CD4-positive, alpha-beta memory T cell (primary cell): ENCODE results near the gene SNTG2. TPM values are rescaled to one million over a fixed set of nuclear protein-coding genes. Genes with fewer than 3 reads are reported as not detected.

Experiments used
- CTCF ChIA-PET: fragments of 350-600 bp; sonication (Branson Sonifier 250); formaldehyde crosslinking; loops from one replicate; lab custom pipeline; 2021; ENCODE audit warnings: inconsistent platforms; ENCODE audit not compliant: partially characterized antibody; lab: Charles Lee
- POLR2A ChIA-PET: fragments of 350-600 bp; sonication (Branson Sonifier 250); formaldehyde crosslinking; loops from one replicate; lab custom pipeline; 2021; ENCODE audit not compliant: partially characterized antibody; lab: Charles Lee
- DNase-seq, 5 donors: peaks; one replicate each; pipeline versions ENCODE4 v3.0.0 to v3.0.0-alpha.2; 2020 to 2022; ENCODE audit warnings: mixed read lengths in 1 of 5
- H3K27ac ChIP-seq: one replicate; pipeline ENCODE4 v1.7.0; 2013; ENCODE audit warnings: low read depth, low read length
- H3K27me3 ChIP-seq: 2 replicates; pipeline ENCODE4 v1.7.0; 2013; ENCODE audit warnings: mild to moderate bottlenecking, low read length, moderate library complexity; ENCODE audit not compliant: insufficient read depth
- H3K36me3 ChIP-seq: 2 replicates; pipeline ENCODE4 v1.7.0; 2013; ENCODE audit warnings: mild to moderate bottlenecking, low read length, moderate library complexity; ENCODE audit not compliant: insufficient read depth
- H3K4me1 ChIP-seq: 2 replicates; pipeline ENCODE4 v1.7.0; 2013; ENCODE audit warnings: mild to moderate bottlenecking, low read length, moderate library complexity; ENCODE audit not compliant: insufficient read depth
- H3K4me3 ChIP-seq, 2 donors: one replicate each; pipeline ENCODE4 v1.7.0; 2013; ENCODE audit warnings: low read length in 2 of 2, mild to moderate bottlenecking in 1 of 2
- H3K9me3 ChIP-seq, 2 donors: one replicate each; pipeline ENCODE4 v1.7.0; 2013; ENCODE audit warnings: low read length in 2 of 2, control low read depth in 1 of 2; ENCODE audit not compliant: control insufficient read depth in 1 of 2
- H3K27ac Mint-ChIP-seq, 7 donors: one replicate each; pipeline ENCODE4 v1.8.0; 2020 to 2021; ENCODE audit warnings: mixed read lengths in 7 of 7, mild to moderate bottlenecking in 6 of 7, inconsistent platforms in 3 of 7, moderate library complexity in 3 of 7
- H3K27me3 Mint-ChIP-seq, 2 donors: one replicate each; pipeline ENCODE4 v1.8.0; 2020 to 2021; ENCODE audit warnings: mixed read lengths in 2 of 2
- H3K36me3 Mint-ChIP-seq, 2 donors: one replicate each; pipeline ENCODE4 v1.8.0; 2020 to 2021; ENCODE audit warnings: mixed read lengths in 2 of 2, inconsistent platforms in 1 of 2, mild to moderate bottlenecking in 1 of 2
- H3K4me1 Mint-ChIP-seq, 4 donors: one replicate each; pipeline ENCODE4 v1.8.0; 2020 to 2021; ENCODE audit warnings: mixed read lengths in 4 of 4, mild to moderate bottlenecking in 1 of 4
- H3K4me3 Mint-ChIP-seq, 8 donors: one replicate each; pipeline ENCODE4 v1.8.0; 2020 to 2021; ENCODE audit warnings: mixed read lengths in 8 of 8, mild to moderate bottlenecking in 7 of 8, moderate library complexity in 6 of 8, inconsistent platforms in 3 of 8
- H3K9me3 Mint-ChIP-seq, 8 donors: one replicate each; pipeline ENCODE4 v1.8.0; 2020 to 2021; ENCODE audit warnings: mixed read lengths in 8 of 8, mild to moderate bottlenecking in 5 of 8, inconsistent platforms in 3 of 8, moderate library complexity in 1 of 8
- intact Hi-C: fragments of 100-400 bp; cut with micrococcal nuclease; formaldehyde crosslinking; loops from one replicate; pipeline ENCODE4 v1.15.1; 2023
- polyA plus RNA-seq, 2 donors: library from polyadenylated mRNA; unstranded; fragments of 300-500 nt; fragmentation: Illumina TruSeq; gene quantifications; one replicate each; pipeline ENCODE4 v1.2.3, GENCODE V29; 2021
- total RNA-seq, 2 experiments: library from RNA; stranded (reverse); gene quantifications; one replicate each; pipeline ENCODE4 v1.2.3, GENCODE V29; 2021

Gene SNTG2
- total and polyA plus RNA-seq, 4 experiments from 2014 or later, result 0.55 to 1.3 (median 0.96) TPM; not detected in 1

DNA sequence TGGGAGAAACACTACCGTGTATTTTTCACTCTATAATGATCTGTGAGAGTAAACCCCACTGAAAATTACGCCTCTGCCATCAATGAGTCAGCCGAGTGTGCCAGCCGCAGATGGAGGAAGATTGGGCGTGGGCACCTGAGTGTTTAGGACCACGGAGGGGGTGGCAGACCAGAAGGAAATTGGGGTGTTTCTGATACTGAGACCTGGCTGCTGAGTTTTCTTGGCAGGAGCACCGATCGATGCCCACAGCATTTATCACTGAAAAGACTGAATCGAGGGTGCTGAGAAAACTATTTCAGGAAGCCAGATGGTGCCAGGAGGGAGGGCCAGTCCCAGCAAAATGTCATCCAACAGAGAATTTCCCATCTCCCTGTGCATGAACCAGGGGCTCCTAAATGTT is 370.7 kb downstream of the SNTG2 start:
- H3K4me1 Mint-ChIP-seq, result no peaks in the 10 kb centered on the region
- intact Hi-C loops, result no loop called here
- no peak overlapping the region for H3K4me3 ChIP-seq
- H3K9me3 ChIP-seq, result no peaks in the 10 kb centered on the region
- peaks cover 0 to 2% (median 0%) of the 10 kb centered on the region in 8 donors for H3K9me3 Mint-ChIP-seq
- no peaks in the 10 kb centered on the region for H3K4me1 ChIP-seq
- DNase-seq, result no peak
- H3K27ac ChIP-seq, result no peak overlapping the region
- H3K27me3 ChIP-seq, result no peaks in the 10 kb centered on the region
- H3K27ac Mint-ChIP-seq, result no peak overlapping the region
- ChIA-PET POLR2A (no interaction called here), CTCF (no interaction called here)
- no peaks in the 10 kb centered on the region for H3K36me3 ChIP-seq
- H3K27me3 Mint-ChIP-seq, result no peaks in the 10 kb centered on the region
- H3K36me3 Mint-ChIP-seq, result no peaks in the 10 kb centered on the region
- no peak overlapping the region for H3K4me3 Mint-ChIP-seq

DNA sequence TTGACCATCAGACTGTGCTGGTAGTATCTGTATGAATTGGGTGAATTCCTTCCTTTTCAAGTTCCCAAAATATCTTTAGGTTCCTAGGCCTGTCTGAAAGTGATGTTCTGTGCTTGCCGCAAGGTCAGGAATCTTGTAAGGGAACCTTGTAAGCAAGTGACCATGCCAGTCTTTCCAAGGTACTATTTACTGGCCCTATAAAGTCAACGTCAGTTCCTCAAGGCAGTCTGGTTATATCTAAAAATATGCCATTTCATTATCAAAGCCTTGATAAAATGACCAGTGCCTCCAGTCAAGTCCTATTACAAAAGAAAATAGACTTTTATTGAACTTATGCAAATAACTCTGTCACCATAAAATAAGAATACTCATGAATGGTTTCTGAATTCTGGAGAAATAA is 374.2 kb downstream of the SNTG2 start:
- Histone ChIP-seq H3K27ac (no peak overlapping the region), H3K27me3 (no peaks in the 10 kb centered on the region), H3K36me3 (no peaks in the 10 kb centered on the region), H3K9me3 (no peaks in the 10 kb centered on the region), H3K4me3 (no peak overlapping the region), H3K4me1 (no peaks in the 10 kb centered on the region)
- Mint-ChIP-seq H3K27ac (no peak overlapping the region), H3K36me3 (no peaks in the 10 kb centered on the region), H3K4me1 (no peaks in the 10 kb centered on the region), H3K27me3 (no peaks in the 10 kb centered on the region), H3K4me3 (no peak overlapping the region), H3K9me3 (peaks cover 0 to 2% (median 0%) of the 10 kb centered on the region in 8 donors)
- ChIA-PET POLR2A (no interaction called here), CTCF (no interaction called here)
- no peak for DNase-seq
- intact Hi-C loops, result no loop called here

DNA sequence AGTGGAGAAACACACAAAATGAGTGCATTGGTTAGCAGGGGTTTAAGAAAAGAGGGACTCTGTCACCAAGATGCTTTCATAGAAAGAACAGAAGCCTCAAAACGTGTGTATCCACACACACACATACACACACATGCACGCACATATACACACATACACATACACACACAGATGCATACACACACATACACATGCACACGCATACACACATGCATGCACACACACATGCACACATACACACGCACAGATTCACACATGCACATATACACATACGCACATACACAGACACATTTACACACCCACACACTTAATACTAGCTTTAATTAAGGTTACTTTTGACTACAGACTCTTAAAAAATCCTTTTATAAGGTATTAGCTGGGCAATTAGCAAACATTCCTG is 378.0 kb downstream of the SNTG2 start:
- Mint-ChIP-seq H3K4me3 (no peak overlapping the region), H3K9me3 (peaks cover 0 to 7% (median 2%) of the 10 kb centered on the region in 8 donors), H3K36me3 (no peaks in the 10 kb centered on the region), H3K4me1 (no peaks in the 10 kb centered on the region), H3K27me3 (no peaks in the 10 kb centered on the region), H3K27ac (no peak overlapping the region)
- Histone ChIP-seq H3K4me3 (no peak overlapping the region), H3K27me3 (no peaks in the 10 kb centered on the region), H3K27ac (no peak overlapping the region), H3K9me3 (no peaks in the 10 kb centered on the region), H3K4me1 (no peaks in the 10 kb centered on the region), H3K36me3 (no peaks in the 10 kb centered on the region)
- POLR2A ChIA-PET, result no interaction called here
- intact Hi-C loops, result no loop called here
- CTCF ChIA-PET, result no interaction called here
- DNase-seq, result no peak

- POLR2A ChIA-PET, result no interaction called here
- no peak overlapping the region for H3K27ac ChIP-seq
- H3K36me3 Mint-ChIP-seq, result no peaks in the 10 kb centered on the region
- no peak overlapping the region for H3K27ac Mint-ChIP-seq
- H3K4me1 ChIP-seq, result no peaks in the 10 kb centered on the region
- no peaks in the 10 kb centered on the region for H3K27me3 Mint-ChIP-seq
- H3K9me3 ChIP-seq, result no peaks in the 10 kb centered on the region
- no peaks in the 10 kb centered on the region for H3K27me3 ChIP-seq
- no peak overlapping the region for H3K4me3 Mint-ChIP-seq
- H3K36me3 ChIP-seq, result no peaks in the 10 kb centered on the region
- peaks cover 0 to 5% (median 0%) of the 10 kb centered on the region in 8 donors for H3K9me3 Mint-ChIP-seq
- CTCF ChIA-PET, result no interaction called here
- no peaks in the 10 kb centered on the region for H3K4me1 Mint-ChIP-seq
- intact Hi-C loops, result no loop called here
- DNase-seq, result no peak
- no peak overlapping the region for H3K4me3 ChIP-seq
Observed at GRCh38 chr2:1339388-1340140, 388.9 kb downstream of the SNTG2 start.

DNA sequence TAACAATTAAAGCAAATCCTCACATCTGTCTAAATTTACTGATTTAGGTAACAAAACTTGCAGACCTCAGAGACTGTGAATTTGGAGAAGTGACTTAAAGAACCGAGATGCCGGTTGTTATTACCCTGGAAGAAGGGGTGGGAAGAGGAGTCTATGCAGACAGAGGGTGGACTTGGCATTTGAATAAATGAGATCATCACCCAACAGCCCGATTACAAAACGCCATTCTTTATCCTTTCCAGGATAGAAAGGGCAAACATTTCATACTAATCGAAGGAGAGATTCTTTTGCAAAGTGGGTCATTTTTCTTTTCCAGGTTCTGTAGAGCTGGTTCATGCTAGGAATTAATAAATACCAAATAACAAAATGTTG is 389.5 kb downstream of the SNTG2 start:
- no peak overlapping the region for H3K4me3 ChIP-seq
- intact Hi-C loops, result no loop called here
- H3K27me3 Mint-ChIP-seq, result no peaks in the 10 kb centered on the region
- no peaks in the 10 kb centered on the region for H3K36me3 Mint-ChIP-seq
- H3K4me1 ChIP-seq, result no peaks in the 10 kb centered on the region
- no peak overlapping the region for H3K27ac ChIP-seq
- no peaks in the 10 kb centered on the region for H3K36me3 ChIP-seq
- H3K4me1 Mint-ChIP-seq, result no peaks in the 10 kb centered on the region
- CTCF ChIA-PET, result no interaction called here
- H3K27ac Mint-ChIP-seq, result no peak overlapping the region
- POLR2A ChIA-PET, result no interaction called here
- H3K9me3 Mint-ChIP-seq, result peaks cover 0 to 5% (median 0%) of the 10 kb centered on the region in 8 donors
- H3K9me3 ChIP-seq, result no peaks in the 10 kb centered on the region
- no peak overlapping the region for H3K4me3 Mint-ChIP-seq
- no peak for DNase-seq
- H3K27me3 ChIP-seq, result no peaks in the 10 kb centered on the region

GRCh38 chr2:1341404-1342120 is 390.9 kb downstream of the SNTG2 start:
- peak overlapping the region in 1 of 7 donors; percentile 12 for H3K27ac Mint-ChIP-seq
- no peaks in the 10 kb centered on the region for H3K27me3 Mint-ChIP-seq
- H3K36me3 Mint-ChIP-seq, result no peaks in the 10 kb centered on the region
- H3K9me3 Mint-ChIP-seq, result peaks cover 0 to 5% (median under 1%) of the 10 kb centered on the region in 8 donors
- Histone ChIP-seq H3K9me3 (no peaks in the 10 kb centered on the region), H3K36me3 (no peaks in the 10 kb centered on the region), H3K4me1 (no peaks in the 10 kb centered on the region), H3K27ac (no peak overlapping the region), H3K27me3 (no peaks in the 10 kb centered on the region), H3K4me3 (no peak overlapping the region)
- intact Hi-C loops, result no loop called here
- ChIA-PET CTCF (no interaction called here), POLR2A (no interaction called here)
- DNase-seq, result no peak
- no peak overlapping the region for H3K4me3 Mint-ChIP-seq
- no peaks in the 10 kb centered on the region for H3K4me1 Mint-ChIP-seq

DNA sequence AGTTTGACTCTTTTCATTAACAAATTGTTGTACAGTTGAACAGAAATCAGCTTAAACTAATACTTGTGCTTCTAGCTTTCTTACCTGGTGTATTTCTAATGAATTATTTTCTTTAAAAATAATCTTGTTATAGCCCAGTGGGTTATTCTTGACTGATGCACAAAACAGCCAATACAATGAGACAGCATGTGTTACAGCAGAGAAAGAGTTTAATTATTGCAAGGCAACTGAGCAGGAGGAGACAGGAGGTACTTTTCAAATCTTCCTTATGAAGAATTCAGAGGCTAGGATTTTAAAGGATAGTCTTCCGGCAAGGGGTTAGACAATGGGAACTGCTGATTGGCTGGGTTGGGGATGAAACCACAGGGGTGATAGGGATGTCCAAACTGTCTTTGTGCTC is 398.1 kb downstream of the SNTG2 start:
- intact Hi-C loops, result no loop called here
- POLR2A ChIA-PET, result no interaction called here
- Mint-ChIP-seq H3K27me3 (no peaks in the 10 kb centered on the region), H3K36me3 (peaks cover 0 to 3% of the 10 kb centered on the region in 2 donors), H3K4me1 (no peaks in the 10 kb centered on the region), H3K9me3 (peaks cover 2 to 31% (median 20%) of the 10 kb centered on the region in 8 donors), H3K4me3 (no peak overlapping the region), H3K27ac (no peak overlapping the region)
- no peak overlapping the region for H3K4me3 ChIP-seq
- no peaks in the 10 kb centered on the region for H3K27me3 ChIP-seq
- CTCF ChIA-PET, result no interaction called here
- peaks cover 0 to 7% of the 10 kb centered on the region in 2 donors for H3K9me3 ChIP-seq
- H3K36me3 ChIP-seq, result no peaks in the 10 kb centered on the region
- H3K4me1 ChIP-seq, result no peaks in the 10 kb centered on the region
- no peak for DNase-seq
- no peak overlapping the region for H3K27ac ChIP-seq
